Thymus (tissue), 11 donors: Measurements from ENCODE around the gene DBI. TPM values are rescaled to one million over a fixed set of nuclear protein-coding genes. Genes with fewer than 3 reads are reported as not detected.

Source experiments
- DNase-seq, 9 donors: peaks; one replicate each; pipeline ENCODE4 v3.0.0-alpha.2; 2013; ENCODE audit warnings: low spot score in 9 of 9, low read depth in 6 of 9, missing footprints in 1 of 9
- H3K27ac ChIP-seq, 2 donors: one replicate each; pipeline ENCODE4 v1.5.1; 2013; ENCODE audit warnings: control low read depth in 1 of 2, low read depth in 1 of 2, low read length in 1 of 2, mild to moderate bottlenecking in 1 of 2, moderate library complexity in 1 of 2
- H3K27me3 ChIP-seq, 2 donors: one replicate each; pipeline ENCODE4 v1.5.1; 2013; ENCODE audit warnings: low read length in 1 of 2; ENCODE audit not compliant: control insufficient read depth in 2 of 2, insufficient read depth in 1 of 2
- H3K36me3 ChIP-seq, 2 donors: one replicate each; pipeline ENCODE4 v1.5.1; 2013; ENCODE audit warnings: low read length in 1 of 2, mild to moderate bottlenecking in 1 of 2, moderate library complexity in 1 of 2; ENCODE audit not compliant: control insufficient read depth in 2 of 2, insufficient read depth in 2 of 2
- H3K4me1 ChIP-seq, 2 donors: one replicate each; pipeline ENCODE4 v1.5.1; 2013; ENCODE audit warnings: low read length in 2 of 2; ENCODE audit not compliant: control insufficient read depth in 2 of 2, insufficient read depth in 2 of 2
- H3K4me3 ChIP-seq, 2 donors: one replicate each; pipeline ENCODE4 v1.5.1; 2013; ENCODE audit warnings: low read length in 2 of 2, control low read depth in 1 of 2, mild to moderate bottlenecking in 1 of 2
- H3K9me3 ChIP-seq, 2 donors: one replicate each; pipeline ENCODE4 v1.5.1; 2013; ENCODE audit warnings: low read length in 1 of 2, mild to moderate bottlenecking in 1 of 2; ENCODE audit not compliant: control insufficient read depth in 2 of 2, insufficient read depth in 1 of 2
- WGBS: extraction: QIAGEN DNeasy Blood & Tissue Kit; methylation state at CpG from one replicate; pipeline ENCODE4 v1.1.7; 2013; 5-methylcytosine and 5-hydroxymethylcytosine counted together
- polyA plus RNA-seq: library from polyadenylated mRNA; stranded (reverse); fragments of 200-250 nt; gene quantifications from one replicate; pipeline ENCODE4 v1.2.3, GENCODE V29; 2013
- total RNA-seq: library from RNA; stranded (reverse); fragments of 120-200 nt; gene quantifications from one replicate; pipeline ENCODE4 v1.2.4, GENCODE V29; 2013
- donor health status: healthy.

The DBI gene
- total and polyA plus RNA-seq, 2 donors, result 108 to 314 TPM

DNA sequence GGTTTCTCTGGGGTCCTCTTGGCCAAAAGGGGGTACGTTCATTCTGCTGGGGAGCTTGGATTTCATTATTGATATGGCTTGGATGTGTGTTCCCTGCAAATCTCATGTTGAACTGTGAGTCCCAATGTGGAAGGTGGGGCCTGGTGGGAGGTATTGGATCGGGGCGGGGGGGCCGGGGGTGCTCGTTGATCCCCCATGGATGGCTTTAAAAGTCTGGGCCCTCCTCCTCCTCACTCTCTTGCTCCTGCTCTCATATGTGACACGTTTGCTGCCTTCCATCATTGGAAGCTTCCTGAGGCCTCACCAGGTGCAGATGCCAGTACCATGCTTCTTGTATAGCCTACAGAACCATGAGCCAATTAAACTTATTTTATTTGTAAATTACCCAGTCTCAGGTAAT lies 11.8 kb downstream of the DBI start:
- no peak for DNase-seq
- Histone ChIP-seq H3K36me3 (peaks cover 2 to 3% of the 10 kb centered on the region in 2 donors), H3K4me1 (no peaks in the 10 kb centered on the region), H3K9me3 (peaks cover 0 to 1% of the 10 kb centered on the region in 2 donors), H3K4me3 (no peak overlapping the region), H3K27me3 (no peaks in the 10 kb centered on the region), H3K27ac (no peak overlapping the region)
- 95% methylated on average over 6 of the region's 6 CpGs for WGBS

DNA sequence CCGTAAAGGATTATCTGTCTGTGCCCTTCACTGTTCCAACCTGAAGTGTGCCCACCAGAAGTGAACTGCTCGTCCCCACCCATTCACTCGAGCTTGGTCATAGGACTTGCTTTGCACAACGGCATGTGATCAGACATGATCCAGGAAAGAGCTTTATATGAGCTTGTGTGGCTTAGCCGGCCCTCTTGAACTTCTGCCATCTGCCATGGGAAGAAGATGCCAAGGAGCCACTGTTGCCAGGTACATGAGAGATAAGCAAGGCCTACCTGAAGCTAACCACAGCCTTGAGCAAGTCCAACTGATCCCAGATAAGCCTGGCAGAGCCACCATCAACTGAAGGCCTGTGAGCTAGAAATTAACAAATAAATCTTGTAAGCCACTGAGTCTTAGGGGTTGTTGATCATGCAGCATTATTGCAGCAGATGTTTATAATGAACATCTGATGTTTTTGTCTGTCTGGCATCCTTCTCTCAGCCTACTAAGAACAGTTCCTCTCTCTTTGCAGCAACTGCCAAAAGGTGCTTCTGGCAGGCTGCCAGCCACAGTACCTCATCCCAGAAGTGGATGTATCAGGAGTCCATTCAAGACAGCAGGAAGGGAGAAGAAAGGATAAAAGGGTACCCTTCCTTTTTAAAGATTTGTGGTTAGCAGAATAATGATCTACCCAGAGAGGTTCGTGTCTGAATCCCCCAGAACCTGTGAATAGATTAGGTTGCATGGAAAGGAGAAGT lies 16.8 kb downstream of the DBI start:
- Histone ChIP-seq H3K27me3 (no peaks in the 10 kb centered on the region), H3K9me3 (no peaks in the 10 kb centered on the region), H3K4me1 (no peaks in the 10 kb centered on the region), H3K27ac (no peak overlapping the region), H3K4me3 (no peak overlapping the region), H3K36me3 (no peaks in the 10 kb centered on the region)
- DNase-seq, result no peak
- 85% methylated on average over 6 of the region's 6 CpGs for WGBS

DNA sequence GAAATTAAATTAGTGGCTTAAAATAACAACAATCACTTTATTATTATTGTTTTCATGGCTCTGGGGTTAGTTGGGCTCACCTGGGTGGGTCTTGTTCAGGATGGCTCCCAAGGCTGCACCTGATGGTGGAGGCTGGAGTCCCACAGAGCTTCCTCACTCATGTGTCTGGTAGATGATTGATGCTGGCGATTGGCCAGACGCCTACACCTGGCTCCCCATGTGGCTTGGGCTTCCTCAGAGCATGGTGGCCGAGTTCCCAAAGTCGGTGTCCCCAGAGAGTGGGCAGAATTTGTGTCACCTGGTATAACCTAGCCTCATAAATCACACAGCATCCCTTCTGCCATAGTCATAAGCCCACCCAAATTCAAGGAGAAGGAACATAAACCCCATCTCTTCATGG lies 18.2 kb downstream of the DBI start:
- Histone ChIP-seq H3K27ac (no peak overlapping the region), H3K27me3 (no peaks in the 10 kb centered on the region), H3K36me3 (no peaks in the 10 kb centered on the region), H3K4me3 (no peak overlapping the region), H3K4me1 (no peaks in the 10 kb centered on the region), H3K9me3 (no peaks in the 10 kb centered on the region)
- WGBS, result 91% methylated on average over 4 of the region's 4 CpGs
- DNase-seq, result no peak

DNA sequence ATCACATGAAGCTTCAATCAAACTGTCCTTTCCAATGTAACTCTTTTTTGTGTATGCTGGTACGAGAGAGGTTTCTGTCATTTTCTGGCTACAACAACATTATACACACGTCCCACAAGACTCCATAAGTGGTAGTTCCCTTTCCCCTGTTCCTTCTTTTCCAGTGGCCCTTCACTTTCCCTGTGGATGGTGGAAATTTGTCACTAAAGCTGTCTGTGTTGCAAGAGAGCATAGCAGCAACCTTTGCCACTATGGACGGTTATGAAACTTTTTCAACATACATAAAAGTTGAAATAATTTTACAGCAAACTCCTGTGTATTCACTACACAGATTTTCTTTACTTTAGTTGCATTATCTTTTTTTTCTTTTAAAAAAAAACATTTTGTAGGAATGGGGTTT lies 18.7 kb downstream of the DBI start:
- H3K4me3 ChIP-seq, result no peak overlapping the region
- WGBS, result 96% methylated on average over 3 of the region's 3 CpGs
- no peaks in the 10 kb centered on the region for H3K27me3 ChIP-seq
- no peaks in the 10 kb centered on the region for H3K36me3 ChIP-seq
- no peaks in the 10 kb centered on the region for H3K9me3 ChIP-seq
- DNase-seq, result no peak
- no peaks in the 10 kb centered on the region for H3K4me1 ChIP-seq
- H3K27ac ChIP-seq, result no peak overlapping the region

DNA sequence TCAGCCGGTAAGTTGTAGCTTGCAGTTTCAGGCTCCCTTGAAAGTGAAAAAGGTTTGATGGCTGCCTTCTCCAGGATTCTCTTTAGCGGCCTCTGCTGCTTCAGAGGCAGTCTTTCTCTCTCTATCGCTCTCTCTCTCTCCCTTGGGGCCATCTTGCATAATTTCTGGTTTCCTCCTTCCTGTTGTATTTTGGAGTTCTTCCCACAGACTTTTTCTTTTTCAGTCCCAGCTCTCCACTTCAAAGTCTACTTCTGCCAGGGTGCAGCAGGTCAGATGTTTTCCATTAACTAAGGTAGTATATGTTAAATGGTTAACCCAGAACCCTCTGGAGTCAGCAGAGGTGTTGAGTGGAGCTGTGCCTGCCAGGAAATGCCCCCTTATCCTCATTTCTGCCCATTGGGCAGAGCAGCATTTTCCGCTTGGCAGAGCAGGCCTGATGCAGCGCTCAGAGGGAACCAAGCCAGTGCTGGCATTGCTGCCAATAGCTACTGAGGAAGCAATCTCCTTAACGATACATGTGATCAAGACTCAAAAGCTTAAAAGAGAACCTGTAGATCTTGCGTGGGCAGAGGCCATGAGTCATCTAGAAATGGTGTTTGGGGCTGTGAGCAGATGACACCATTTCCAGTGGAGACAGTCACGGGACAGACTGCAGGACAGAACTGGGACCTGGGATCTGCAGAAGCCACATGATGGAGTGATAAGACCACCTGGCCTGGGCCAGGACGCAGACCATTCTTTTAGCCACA lies 20.8 kb downstream of the DBI start:
- DNase-seq, result no peak
- H3K27me3 ChIP-seq, result no peaks in the 10 kb centered on the region
- no peaks in the 10 kb centered on the region for H3K36me3 ChIP-seq
- H3K4me3 ChIP-seq, result no peak overlapping the region
- no peak overlapping the region for H3K27ac ChIP-seq
- H3K4me1 ChIP-seq, result no peaks in the 10 kb centered on the region
- 72% methylated on average over 9 of the region's 9 CpGs for WGBS
- no peaks in the 10 kb centered on the region for H3K9me3 ChIP-seq

DNA sequence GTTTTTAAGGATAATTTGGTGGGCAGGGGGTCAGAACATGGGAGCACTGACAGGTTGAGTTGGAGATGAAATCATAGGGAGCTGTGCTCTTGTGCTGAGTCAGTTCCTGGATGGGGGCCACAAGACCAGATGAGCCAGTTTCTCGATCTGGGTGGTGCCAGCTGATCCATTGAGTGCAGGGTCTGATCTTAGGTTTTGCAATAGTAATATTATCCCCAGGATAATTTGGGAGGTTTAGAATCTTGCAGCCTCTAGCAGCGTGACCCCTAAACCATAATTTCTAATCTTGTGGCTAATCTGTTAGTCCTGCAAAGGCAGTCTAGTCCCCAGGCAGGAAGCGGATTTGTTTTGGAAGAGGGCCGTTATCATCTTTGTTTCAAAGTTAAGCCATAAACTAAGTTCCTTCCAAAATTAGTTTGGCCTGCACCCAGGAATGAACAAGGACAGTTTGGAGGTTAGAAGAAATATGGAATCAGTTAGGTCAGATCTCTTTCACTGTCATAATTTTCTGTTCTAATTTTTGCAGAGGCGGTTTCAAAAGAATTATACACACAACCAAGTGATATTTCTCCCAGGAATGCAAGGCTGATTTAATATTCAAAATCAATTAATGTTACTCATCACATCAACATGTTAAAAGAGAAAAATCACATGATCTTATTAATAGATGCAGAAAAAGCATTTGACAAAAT lies 23.0 kb downstream of the DBI start:
- Histone ChIP-seq H3K27ac (no peak overlapping the region), H3K9me3 (no peaks in the 10 kb centered on the region), H3K4me1 (no peaks in the 10 kb centered on the region), H3K4me3 (no peak overlapping the region), H3K36me3 (no peaks in the 10 kb centered on the region), H3K27me3 (no peaks in the 10 kb centered on the region)
- WGBS, result 50% methylated on average over 5 of the region's 5 CpGs
- DNase-seq, result no peak

DNA sequence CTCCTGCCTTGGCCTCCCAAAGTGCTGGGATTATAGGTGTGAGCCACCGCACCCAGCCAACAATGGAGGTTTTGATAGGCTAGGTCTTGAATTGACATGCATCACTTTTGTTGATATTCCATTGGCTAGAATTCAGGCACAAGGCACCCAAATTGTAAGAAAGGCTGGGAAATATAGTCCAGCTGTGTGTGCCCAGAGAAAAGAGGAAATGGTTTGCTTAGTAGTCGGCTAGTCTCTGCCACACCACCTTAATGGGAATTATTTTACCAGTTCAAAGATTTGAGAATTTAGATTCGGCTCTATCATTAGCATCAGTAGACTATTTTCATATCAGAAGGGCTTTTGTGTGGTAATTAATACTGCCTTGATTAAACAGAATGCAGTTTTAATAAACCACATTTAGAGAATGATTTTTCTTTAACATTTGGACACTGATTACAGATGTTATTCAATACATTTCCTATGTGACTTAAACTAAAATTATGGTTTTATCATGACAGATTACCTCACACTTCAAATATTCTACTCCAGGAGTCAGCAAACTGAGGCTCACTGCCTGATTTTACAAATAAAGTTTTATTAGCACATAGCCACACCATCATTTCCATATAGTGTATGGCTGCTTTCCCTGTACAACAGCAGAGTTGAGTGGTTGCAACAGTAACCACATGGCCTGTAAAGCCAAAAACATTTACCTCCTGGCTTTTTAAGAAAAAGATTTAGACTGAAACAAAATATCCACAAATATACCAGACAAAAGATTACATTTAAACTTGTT lies 27.4 kb downstream of the DBI start:
- WGBS, result 74% methylated on average over 3 of the region's 3 CpGs
- Histone ChIP-seq H3K4me1 (no peaks in the 10 kb centered on the region), H3K27me3 (no peaks in the 10 kb centered on the region), H3K36me3 (no peaks in the 10 kb centered on the region), H3K27ac (no peak overlapping the region), H3K4me3 (no peak overlapping the region), H3K9me3 (no peaks in the 10 kb centered on the region)
- DNase-seq, result no peak

DNA sequence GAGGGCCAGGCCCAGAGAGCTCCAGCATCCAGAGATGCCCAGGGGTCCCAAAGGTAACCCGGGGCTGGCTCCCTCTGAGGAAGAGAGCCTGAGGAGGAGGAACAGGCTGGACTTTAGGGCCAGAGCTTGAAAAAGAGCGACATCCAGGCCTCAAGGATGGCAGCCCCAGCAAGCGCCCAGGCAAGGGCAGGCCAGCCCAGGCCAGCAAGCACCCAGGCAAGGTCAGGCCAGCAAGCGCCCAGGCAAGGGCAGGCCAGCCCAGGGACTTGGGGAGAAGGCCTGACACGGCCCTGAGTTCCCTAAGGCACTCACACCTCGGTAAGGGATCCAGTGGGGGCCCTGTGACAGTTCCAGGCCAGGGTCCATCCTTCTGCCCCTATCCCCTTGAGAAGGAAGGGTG lies 30.4 kb downstream of the DBI start:
- Histone ChIP-seq H3K4me3 (no peak overlapping the region), H3K27me3 (no peaks in the 10 kb centered on the region), H3K36me3 (no peaks in the 10 kb centered on the region), H3K9me3 (no peaks in the 10 kb centered on the region), H3K27ac (no peak overlapping the region), H3K4me1 (no peaks in the 10 kb centered on the region)
- 94% methylated on average over 6 of the region's 6 CpGs for WGBS
- DNase-seq, result no peak
